Stimulated activated CD4-positive, alpha-beta T cell treated with anti-CD3 and anti-CD28 coated beads, TNF-alpha, amount 100 ng/mL, for 24 hours (primary cell): ENCODE data around the gene PRKCE.

ENCODE experiments used
- DNase-seq, 3 experiments: peaks; one replicate each; pipeline ENCODE4 v3.0.0-alpha.2; 2020; ENCODE audit warnings: low read depth in 3 of 3

PRKCE gene

GRCh38 chr2:46145017-46145416 is 493.5 kb downstream of the PRKCE start:
- no peak for DNase-seq

DNA sequence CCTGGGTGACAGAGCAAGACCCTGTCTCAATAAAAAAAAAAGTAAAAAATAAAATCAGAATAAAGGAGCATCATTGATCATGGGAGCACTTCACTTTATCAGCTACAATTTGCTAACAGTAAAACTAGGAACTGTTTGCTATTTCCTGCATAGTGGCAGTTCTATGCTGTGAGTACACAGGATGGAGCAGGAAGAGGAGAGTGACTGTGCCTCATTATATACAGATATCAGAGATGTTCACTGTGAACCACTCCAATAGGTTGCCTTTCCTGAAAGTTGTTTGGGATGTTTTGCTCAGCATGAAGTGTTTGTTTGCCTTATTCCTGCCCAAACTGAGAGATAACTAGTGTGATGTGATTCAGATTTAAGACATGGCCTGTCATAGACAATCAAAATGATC is 494.4 kb downstream of the PRKCE start:
- DNase-seq, result no peak

DNA sequence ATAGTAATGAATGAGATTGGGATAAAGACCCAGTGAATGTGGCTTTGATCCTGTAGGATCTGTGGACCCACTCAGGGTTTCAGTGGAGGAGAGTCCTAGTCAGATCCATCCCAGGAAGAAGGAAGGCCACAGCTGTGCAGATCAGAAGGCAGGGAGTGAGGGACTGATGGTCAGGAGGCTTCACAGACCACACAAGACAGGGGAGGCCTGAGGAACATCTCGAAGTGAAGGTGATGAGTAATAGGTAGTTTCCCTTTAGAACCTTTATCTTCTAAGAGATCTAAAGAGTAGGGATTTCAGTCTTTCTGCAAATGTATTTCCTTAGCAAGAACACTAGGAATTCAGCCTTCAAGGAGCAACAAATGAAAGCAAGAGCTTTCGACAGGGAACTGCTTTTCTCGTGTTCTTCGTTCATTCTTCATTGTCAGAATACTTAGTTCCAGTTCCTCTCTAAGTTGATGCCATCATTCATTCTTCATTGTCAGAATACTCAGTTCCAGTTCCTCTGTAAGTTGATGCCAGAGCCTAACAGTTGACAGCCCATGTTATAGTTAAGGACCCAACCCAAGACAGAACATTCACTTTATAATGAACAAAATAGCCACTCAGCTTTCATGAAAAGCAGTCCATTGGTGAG is 495.5 kb downstream of the PRKCE start:
- DNase-seq, result no peak

DNA sequence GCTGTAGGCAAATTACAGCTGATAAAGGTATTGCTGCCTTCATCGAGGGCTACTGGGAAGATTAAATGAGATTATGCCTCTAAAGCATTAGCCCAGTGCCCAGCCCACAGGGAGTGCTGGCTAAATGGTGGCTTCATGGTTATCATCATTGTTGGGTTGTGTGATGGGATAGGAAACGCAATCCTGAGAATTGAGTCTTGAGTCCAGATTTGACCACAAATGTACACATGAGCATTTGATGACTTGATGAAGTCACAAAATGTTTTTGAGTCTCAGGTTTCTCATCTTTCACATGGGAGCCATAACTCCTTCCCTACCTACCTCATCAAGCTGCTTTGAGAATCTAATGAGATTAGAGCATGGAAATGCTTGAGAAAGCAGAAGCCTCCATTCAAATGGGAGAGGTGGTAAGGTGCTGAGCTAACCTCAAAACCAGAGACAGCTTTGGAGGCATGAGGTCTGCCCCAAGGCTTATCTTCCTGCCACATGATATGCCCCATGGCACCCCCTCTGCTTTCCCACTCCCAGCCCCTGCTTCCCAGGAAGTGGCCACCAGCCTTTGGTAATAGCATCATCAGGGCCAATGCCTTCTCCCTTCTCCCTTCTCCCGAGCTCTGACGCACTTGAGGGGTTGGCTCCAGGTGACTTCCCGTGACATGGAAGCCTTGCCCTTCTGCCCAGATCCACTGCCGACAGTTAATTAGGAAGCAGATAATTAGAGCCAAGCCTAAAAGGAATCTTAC is 496.3 kb downstream of the PRKCE start:
- no peak for DNase-seq

DNA sequence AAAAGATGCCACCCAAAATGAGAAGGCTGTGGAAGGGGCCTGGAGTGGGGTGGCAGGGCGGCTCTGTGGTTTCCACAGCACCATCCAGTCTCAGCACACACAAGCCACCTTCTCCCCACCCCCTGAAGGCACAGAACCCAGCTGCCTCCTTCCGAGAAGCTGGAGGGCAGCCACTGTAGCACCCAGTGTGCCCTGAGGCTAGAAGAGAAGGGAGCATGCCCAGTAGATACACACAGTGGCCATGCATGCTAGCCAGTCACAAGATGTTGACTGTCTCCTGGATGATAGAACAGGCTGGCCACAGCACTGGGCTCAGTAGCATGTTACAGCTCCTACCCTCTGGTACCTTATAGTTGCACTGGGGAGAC is 496.9 kb downstream of the PRKCE start:
- no peak for DNase-seq

DNA sequence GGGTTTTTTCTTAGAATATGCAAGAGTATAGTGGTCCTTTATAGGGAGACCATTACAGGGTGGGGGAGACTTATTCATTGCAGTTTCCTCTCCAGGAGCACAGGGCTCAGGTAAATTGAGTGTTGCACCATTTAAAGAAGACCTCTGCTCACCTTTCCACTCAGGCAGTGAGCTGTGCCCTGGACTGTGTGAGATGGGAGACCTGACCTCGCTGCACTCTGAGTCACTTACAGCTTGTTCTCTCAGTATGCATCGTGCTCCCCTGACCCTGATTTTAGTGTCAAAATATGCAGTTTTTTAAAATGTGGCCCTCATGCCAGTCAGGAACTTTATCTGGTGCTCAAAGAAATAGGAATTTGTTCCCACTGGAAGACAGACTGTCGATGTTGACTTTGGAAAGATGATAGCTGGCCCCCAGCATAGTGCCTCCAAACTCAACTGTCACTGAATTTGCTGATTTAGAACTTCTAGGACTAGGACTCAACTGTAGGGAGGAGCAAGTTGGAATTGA is 499.0 kb downstream of the PRKCE start:
- no peak for DNase-seq

GRCh38 chr2:46151577-46151976 is 500.1 kb downstream of the PRKCE start:
- DNase-seq, result no peak

DNA sequence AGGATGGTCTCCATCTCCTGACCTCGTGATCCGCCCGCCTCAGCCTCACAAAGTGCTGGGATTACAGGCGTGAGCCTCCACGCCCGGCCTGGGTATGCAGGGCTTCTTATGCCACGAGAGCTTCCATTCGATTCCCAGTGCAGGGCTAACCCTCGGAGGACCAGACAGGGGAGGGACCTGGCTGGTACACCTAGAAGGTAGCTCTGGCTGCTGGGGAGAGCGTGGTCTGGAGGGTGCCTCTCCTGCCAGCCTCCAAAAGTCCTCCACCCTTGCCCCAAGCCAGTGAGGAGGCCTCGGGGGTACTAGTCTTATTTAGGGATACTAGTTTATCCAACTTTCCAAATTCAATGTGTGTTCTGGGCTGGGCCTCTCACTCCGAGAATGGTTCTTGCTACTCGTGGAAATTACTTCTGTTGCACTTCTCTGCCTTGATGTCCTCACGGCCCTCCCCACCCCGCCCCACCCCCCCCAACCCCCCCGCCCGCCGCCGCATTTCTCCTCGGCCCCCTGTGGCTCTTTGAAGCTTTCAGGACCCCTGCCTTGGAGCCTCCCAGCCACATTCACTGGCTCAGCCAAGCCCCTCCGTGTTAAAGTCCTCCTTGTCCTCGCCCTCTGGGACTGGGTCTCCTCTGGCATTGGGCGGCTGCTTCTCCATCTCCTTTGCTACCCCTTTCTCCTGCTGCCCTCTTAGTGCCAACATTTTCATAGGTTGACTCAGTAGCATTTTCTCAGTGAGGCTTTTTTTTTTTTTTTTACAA is 502.7 kb downstream of the PRKCE start:
- no peak for DNase-seq

DNA sequence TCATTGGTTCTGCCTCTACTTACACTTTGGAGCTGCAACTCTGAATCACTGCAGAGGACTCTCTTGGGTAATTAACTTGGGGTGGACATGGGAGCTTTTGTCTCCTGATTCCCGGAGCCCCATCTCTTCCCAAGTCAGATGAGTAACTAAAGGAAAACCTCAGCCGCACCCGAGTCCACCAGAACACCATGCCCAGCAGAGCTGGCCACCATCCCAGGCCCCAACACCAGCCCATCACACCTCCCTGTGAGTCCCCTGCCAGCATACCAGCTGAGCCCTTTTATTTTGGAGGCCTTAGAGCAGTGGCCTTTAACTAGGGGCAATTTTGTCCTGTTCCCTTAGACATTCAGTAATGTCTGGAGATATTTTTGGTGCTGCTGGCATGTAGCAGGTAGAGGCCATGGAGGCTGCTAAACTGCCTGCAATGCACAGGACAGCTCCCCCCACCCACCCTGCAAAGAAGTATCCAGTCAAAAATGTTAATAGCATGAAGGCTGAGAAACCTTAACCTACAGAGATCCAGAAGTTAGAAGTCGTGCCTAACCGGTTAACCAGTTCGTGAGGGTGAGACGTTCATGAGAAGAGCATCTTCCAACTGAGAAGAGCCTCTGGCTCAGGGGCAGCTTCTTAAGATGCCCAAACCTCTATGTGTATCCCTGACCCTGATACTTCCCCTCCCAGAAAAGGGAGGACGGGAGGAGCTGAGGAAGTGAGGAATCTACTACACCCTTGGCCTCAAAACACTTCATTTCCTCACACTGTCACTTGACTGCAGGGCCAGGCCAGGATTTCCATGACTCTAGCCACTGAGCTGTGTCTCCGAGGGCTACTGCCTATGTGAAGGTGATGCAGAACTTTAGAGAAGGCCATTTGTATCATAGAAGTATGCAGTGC is 505.8 kb downstream of the PRKCE start:
- no peak for DNase-seq

DNA sequence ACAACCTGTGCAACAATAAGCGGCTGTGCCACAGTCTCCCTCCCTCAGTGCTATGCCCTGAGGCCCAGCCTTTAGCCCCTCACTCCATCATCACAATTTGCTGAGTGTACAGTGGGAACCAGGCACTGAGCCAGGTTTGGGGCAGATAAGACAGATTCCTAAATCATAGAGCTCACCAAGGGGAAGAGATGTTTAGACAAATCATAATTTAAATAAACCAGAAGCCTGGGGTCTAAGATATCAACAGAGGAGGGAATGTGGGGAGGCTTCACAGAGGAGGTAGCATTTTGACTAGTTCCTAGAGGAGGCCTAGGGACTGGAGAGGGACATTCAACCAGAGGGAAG is 506.5 kb downstream of the PRKCE start:
- DNase-seq, result no peak

DNA sequence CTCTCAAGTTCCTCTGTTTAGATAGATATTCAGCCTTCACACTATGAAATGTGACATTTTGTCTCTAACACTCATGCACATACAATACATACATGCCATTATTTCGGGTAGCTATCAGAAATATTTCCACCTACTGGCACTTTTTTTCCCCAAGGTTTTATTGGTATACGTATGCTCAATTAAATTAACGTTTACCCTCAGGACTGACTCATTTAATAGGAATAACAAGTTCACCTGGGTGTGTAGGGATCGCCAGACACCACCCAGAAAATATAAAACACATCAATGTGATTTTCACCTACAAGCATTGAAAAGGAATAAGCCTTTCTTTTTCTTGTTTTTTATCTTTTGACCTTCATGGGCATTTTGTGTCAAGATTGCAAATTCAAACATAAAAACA is 507.2 kb downstream of the PRKCE start:
- no peak for DNase-seq

- DNase-seq, result no peak
Observed at GRCh38 chr2:46160326-46160725, 508.9 kb downstream of the PRKCE start.

DNA sequence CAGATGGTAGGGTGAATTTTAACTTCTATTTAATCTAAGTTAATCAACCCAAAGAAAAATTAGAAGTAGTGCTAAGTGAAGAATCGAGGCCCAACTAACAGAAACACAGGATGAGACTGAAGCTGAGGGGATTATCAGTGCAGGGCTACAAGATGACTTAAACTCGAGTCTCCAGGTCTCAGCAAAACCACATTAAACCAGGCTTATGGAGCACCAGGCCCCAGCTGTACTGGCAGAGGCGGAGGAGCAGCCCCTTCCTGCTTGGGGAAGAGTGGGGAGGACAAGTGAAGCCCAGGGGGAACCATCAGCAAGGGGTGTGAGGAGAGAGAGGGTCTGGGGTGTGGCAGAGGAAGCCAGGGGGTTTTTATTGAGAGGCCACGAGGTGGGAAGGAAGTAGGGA is 509.8 kb downstream of the PRKCE start:
- DNase-seq, result no peak

DNA sequence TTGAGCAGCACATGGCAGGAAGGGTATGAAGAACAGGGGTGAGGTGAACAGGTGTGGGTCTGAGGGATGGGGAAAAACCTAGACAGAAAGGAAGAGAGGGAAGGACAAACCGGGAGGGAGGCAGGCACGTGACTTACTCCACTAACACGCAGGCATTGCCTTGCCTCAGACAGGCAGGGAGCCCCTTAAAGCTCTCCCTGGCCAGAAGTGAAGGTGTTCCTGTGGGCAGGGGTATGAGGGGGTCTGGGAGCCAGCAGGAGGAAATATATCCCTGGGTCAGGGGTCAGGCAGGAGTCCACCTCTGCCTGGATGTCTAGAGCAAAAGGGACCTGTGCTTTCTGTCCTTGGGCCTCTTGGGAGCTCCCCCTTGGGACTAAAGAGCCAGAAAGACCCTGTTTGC is 510.4 kb downstream of the PRKCE start:
- no peak for DNase-seq

DNA sequence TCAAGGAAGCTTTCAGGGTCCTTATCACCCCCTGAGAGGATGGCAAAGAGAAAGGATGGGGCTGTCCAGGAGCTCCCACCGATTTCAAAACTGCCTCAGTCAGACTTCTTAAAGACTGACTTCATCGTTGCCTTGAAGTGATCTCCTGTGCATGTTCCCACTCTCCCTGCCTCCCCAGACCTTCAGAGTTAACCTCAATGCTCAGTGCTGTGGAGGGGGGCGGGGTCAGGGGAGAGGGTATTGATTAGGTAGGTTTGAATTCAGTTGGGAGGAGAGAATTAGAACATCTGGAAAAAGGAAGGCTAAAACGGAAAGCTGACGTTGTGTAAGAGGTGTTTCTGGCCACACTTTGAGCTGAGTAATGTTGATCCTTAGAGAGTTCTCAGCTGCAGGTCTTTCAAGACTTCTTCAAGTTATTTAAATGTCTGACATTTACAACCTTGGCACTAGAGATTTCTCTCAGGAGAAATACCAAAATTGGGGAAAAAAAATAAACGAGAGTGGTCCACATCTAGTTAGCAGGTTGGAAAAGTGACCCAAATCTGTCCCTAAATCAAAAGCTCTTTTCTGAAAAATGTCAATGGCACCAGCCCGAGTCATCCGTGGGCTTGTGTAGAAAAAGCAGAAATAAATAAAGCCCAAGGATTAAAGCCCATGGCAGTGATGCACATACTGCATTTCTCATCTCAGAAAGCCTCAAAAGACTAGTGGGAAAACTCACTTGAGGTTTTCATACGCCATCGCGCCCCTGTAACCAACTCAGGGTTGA is 511.0 kb downstream of the PRKCE start:
- no peak for DNase-seq

DNA sequence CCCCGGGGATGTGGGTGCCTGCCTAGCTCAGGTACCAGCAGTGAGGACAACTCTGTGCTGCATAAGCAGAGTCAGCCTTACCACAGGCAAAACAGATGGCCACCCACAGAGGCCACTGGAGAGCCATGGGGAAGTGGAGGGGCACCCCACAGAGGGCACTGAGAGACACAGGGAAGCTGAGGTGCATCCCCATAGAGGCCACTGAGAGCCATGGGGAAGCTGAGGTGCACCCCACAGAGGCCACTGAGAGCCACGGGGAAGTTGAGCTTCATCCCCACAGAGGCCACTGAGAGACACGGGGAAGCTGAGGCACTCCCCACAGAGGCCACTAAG is 511.6 kb downstream of the PRKCE start:
- no peak for DNase-seq

DNA sequence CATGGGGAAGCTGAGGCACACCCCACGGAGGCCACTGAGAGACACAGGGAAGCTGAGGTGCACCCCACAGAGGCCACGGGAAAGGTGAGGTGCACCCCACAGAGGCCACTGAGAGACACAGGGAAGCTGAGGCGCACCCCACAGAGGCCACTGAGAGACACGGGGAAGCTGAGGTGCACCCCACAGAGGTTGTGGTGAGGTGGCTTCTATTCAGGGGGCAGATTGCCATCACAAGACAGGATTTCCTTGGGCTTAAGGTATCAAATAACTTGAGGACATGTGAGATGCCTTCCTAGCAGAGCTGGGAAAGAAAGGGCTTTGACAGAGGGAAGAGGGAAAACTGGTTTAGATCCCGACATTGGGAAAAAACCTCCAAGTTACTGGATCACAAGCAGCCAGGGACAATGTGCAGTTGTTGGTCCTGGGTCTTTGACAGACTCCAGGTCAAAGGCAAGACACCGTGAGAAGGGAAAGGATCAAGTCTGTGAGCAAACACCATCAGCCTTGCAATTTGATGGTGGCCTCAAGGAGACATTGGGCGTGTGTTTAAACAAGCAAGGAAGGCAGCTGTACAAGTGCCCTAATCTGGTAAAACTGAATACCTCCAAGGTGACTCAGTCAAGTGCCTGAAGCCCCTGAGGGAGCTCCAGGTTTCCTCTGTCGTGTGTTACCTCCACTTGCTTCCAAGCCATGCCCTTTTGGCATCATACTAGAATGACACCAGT is 512.5 kb downstream of the PRKCE start:
- no peak for DNase-seq

DNA sequence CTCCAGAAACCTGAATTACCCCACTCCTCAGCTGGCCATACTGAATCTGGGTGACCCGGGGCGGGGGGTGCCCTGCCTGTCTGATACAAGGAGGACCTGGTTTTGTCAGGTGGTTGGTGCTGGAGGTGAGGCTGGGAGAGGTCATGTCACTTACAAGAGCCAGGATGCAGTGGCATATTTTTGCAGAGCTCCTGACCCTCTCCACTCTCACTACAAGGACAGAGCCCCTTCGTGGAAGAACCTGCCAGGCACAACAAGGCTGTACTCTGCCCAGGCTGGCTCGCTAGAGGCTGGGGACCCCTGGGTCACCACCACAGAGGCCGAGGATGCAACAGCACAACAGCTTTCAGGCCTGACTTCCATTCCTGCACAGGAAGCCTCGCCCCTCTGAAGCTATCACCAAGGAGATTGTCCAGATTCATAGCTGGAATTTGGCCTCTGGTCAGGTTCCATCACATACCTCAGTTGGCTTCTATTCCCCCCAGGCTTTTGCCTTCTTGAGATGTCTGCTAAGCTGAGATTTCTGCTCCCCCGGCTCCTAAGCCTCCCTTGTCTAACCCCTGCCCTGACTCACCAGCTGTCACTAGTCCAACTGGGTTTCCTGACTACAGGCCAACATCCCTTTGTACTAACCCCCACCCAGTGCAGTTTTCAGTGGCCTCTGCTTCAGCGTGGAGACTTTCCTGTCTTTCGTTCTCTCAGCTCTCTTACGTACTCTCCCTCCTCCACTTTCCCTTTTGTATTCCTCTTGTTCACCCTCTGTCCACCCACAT is 513.2 kb downstream of the PRKCE start:
- DNase-seq, result no peak

DNA sequence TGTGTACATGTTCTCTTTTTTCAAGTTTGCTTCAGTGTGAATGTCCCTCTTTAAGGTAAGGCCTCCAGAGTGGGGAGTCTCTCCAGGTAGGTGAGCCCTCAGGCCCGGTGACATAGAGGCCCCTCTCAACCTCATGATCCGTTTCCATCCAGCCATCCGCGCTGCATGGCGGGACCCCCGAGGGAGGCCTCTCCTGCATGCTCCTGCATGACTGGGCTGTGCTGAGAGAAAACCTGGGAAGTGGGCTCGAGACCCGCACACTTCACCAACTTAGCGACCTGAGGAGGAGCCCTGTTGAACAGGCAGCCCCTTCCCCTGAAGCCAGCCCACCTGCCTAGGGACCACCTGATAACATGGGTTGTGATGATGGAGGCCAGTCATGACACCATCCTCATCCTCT is 514.4 kb downstream of the PRKCE start:
- DNase-seq, result no peak

GRCh38 chr2:46167406-46167805 is 515.9 kb downstream of the PRKCE start:
- no peak for DNase-seq
